GM18511 (cell line): ENCODE measurements around the gene B3GALNT2.

ENCODE experiments used
- ATAC-seq: cut with Tn5 transposase; IDR thresholded peaks from one replicate; pipeline ENCODE4 v1.9.1; 2021; ENCODE audit warnings: mild to moderate bottlenecking, moderate library complexity; ENCODE audit not compliant: unreplicated experiment

B3GALNT2 gene

GRCh38 chr1:235455823-235456222 is 48.4 kb downstream of the B3GALNT2 start:
- ATAC-seq: no peak

- ATAC-seq: no peak
Measured at GRCh38 chr1:235455097-235455496, 49.2 kb downstream of the B3GALNT2 start.

GRCh38 chr1:235454021-235454420 is 50.2 kb downstream of the B3GALNT2 start:
- ATAC-seq: no peak

GRCh38 chr1:235450886-235451483 is 53.3 kb downstream of the B3GALNT2 start:
- no peak for ATAC-seq

- no peak for ATAC-seq
Measured at GRCh38 chr1:235450433-235450832, 53.8 kb downstream of the B3GALNT2 start.

DNA sequence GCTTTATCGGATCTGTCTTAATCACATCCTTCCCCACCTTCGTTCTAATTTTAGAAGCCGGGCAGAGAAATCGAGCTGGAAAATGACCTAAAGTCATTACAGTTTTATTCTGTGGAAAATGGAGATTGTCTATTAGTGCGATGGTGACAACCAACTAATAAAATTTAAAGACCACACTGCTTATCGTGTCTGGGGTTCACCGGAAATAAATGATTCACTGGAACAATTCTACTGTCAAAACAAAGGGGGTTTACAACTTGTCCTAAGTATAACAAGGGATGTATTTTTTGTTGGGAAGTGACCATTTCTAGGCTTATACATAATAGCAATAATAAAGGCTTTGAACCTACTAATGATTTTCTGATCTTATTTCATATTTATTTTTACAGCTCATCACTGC is 55.6 kb downstream of the B3GALNT2 start:
- ATAC-seq: no peak

DNA sequence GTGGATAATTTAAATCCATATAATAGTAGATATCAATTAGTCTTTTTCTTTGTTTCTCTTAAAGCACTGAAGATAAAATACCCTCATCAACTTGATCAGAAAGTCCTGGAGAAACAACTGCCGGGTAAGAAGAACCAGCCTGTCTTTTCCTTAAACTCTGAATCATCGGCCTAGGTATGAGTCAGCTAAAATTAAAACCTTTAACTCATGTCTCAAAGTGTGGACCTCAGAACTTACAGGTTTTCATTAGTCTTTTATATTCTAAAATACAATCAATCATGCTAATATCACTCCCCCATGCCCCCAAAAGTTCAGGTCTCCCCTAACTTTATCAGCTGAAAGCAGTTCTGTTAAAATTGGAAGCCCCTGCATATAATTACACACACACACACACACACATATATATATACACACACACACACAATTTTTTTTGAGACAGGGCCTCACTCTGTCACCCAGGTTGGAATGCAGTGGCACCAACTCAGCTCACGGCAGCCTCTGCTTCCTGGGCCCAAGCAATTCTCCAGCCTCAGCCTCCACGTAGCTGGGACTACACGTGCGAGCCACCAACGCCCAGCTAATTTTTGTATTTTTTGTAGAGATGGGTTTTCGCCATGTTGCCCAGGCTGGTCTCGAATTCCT is 61.3 kb downstream of the B3GALNT2 start:
- ATAC-seq: no peak

- no peak for ATAC-seq
Measured at GRCh38 chr1:235441159-235441685, 63.0 kb downstream of the B3GALNT2 start.

DNA sequence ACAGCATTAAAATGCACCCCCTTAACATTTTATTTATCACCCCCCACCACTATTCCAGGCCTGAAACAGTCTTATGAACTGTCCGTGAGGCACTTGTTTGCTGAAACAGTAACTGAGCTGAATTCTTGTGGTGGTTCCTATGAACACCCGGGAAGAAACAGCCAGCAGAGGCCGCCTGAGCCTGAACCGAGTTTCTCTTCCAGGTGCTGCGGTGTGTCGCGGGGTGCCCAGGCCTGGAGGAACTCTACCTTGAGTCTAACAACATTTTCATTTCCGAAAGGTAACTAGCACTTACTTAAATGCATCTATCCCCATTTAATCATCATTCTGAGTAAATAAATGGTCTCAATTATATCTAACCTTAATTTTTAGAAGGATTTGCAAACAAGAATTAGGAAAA is 70.3 kb downstream of the B3GALNT2 start:
- no peak for ATAC-seq

- no peak for ATAC-seq
Measured at GRCh38 chr1:235430991-235431390, 73.3 kb downstream of the B3GALNT2 start.

DNA sequence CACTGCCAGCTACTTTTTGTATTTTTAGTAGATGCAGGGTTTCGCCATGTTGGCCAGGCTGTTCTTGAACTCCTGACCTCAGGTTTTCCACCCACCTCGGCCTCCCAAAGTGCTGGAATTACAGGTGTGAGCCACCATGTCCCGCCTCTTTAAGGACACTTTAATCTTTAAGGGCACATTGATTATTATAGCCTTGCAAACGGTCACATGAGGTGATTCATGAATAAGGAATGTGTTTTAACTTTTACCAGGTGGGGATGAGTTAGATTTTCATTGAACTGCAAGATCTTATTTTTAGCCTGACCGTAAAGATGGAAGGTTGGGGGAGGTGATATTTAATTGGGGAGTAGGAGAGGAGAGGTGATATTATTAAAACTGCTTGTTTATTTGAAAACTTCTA is 75.1 kb downstream of the B3GALNT2 start:
- no peak for ATAC-seq

DNA sequence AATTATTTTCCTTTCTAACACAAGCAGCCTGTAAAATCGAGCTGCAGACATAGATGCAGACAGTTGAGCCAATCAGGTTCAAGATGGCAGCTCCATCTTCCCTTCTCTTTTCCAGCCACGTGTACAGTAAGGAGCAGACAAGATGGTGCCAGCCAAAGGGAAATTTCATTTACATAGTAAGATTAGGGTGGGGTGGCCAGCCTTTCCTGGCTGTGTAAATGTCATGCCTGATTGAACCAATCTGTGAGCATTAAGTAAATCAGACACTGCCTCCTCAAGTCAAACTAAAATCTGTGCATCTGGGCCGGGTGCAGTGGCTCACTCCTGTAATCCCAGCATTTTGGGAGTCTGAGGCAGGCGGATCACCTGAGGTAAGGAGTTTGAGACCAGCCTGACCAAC is 76.8 kb downstream of the B3GALNT2 start:
- no peak for ATAC-seq

GRCh38 chr1:235426680-235427079 is 77.6 kb downstream of the B3GALNT2 start:
- no peak for ATAC-seq

DNA sequence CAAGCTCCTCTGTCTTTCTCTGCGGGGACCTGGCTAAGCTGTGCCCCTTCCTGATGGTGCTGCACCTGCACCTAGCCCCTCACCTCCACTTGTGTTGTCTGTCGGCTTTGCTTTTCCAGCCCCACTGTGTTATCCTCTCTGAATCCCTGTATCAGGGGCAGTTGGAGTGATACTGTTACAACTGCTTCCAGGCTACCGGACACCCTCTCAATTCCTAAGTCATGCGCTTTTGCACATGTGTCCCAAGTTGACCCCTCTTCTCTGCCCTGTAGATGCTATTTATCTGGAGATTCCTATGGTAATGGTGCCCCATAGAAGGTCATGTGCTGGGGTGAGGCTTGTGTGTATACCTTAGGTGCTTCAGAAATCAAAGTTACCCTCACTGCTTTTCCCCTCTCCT is 78.1 kb downstream of the B3GALNT2 start:
- ATAC-seq: no peak

GRCh38 chr1:235425357-235425756 is 78.9 kb downstream of the B3GALNT2 start:
- ATAC-seq: no peak

GRCh38 chr1:235424092-235424491 is 80.2 kb downstream of the B3GALNT2 start:
- no peak for ATAC-seq

DNA sequence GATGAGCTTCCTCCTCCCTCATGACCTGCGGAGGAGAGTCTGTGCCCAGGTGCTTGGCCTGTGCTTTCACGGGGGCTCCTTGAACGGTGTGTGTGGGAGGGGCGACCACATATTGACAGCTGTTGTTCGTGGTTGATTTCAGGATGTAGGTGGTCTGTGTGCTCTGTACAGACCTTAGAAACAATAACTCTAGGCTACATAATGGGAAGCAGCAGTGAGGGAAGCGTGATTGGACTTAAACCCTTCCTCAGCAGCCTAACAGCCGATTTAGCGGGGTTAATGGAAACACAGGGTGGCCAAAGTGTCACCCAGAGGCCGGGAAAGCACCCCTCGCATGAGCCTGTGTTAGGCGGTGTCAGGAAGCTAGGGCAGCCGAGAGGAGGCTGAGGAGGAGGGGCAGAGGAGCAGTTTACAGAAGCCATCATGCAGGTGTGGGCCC is 81.0 kb downstream of the B3GALNT2 start:
- no peak for ATAC-seq

GRCh38 chr1:235421751-235422150 is 82.5 kb downstream of the B3GALNT2 start:
- ATAC-seq: no peak

- ATAC-seq: no peak
Measured at GRCh38 chr1:235417086-235417697, 87.1 kb downstream of the B3GALNT2 start.

GRCh38 chr1:235416662-235417049 is 87.6 kb downstream of the B3GALNT2 start:
- no peak for ATAC-seq

GRCh38 chr1:235415008-235415904 is 89.0 kb downstream of the B3GALNT2 start:
- no peak for ATAC-seq
